Measurements from ENCODE around the gene MCRIP2. TPM values are rescaled to one million over a fixed set of nuclear protein-coding genes. Genes with fewer than 3 reads are reported as not detected.

The MCRIP2 gene
- total RNA-seq, 1 donor from 2014 or later = 181 TPM

DNA sequence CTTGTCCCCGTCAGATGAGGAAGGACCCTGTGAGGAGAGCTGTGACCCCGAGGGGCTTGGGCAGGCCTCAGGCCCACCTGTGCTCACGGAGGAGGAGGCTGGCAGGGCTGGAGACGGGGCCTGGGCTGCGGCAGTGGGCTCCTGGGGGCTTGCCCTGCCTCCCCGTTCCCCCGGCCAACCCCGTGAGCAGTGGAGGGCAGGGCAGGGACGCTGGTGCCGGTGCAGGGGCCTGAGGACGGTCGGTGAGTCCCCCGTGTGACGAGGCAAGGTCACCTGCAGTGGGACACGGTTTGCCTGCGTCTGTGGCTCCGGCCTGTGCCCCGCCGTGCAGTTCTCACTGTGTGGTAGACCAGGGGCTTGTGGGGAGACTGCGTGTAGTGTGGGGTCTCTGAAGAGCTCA lies 18.0 kb downstream of the MCRIP2 start:
- intact Hi-C loops (cut with micrococcal nuclease) = no loop called here
- no peaks in the 10 kb centered on the region for H3K27me3 ChIP-seq (ENCODE audit: low read depth)
- DNase-seq = no peak
- H3K27ac ChIP-seq (replicated peaks) = no peak overlapping the region
- H3K9me3 ChIP-seq (replicated peaks) = no peaks in the 10 kb centered on the region
- H3K4me1 ChIP-seq = peaks cover 16% of the 10 kb centered on the region
- TF ChIP-seq, protein P1, sequence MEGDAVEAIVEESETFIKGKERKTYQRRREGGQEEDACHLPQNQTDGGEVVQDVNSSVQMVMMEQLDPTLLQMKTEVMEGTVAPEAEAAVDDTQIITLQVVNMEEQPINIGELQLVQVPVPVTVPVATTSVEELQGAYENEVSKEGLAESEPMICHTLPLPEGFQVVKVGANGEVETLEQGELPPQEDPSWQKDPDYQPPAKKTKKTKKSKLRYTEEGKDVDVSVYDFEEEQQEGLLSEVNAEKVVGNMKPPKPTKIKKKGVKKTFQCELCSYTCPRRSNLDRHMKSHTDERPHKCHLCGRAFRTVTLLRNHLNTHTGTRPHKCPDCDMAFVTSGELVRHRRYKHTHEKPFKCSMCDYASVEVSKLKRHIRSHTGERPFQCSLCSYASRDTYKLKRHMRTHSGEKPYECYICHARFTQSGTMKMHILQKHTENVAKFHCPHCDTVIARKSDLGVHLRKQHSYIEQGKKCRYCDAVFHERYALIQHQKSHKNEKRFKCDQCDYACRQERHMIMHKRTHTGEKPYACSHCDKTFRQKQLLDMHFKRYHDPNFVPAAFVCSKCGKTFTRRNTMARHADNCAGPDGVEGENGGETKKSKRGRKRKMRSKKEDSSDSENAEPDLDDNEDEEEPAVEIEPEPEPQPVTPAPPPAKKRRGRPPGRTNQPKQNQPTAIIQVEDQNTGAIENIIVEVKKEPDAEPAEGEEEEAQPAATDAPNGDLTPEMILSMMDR (IDR thresholded peaks at IDR 0.05; ENCODE audit: borderline replicate concordance) = no peak
- no peak overlapping the region for H3K4me3 ChIP-seq
- H3K36me3 ChIP-seq = no peaks in the 10 kb centered on the region

DNA sequence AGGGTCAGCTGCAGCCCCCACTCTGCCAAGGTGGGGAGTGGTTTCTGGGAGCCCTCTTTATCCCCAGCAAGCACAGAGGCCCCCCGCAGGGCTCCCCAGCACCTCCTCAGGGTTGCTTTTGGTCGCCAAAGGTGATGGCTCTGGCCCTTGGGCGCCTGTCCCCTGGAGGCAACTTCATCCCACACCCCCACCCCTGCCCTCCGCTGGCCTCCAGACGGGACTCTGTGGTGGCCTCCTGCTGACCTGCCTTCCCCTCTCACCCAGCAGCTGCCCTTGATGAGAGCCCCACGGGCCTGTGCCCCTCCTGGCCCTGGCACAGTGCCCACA lies 18.5 kb downstream of the MCRIP2 start:
- intact Hi-C loops (cut with micrococcal nuclease) = no loop called here

DNA sequence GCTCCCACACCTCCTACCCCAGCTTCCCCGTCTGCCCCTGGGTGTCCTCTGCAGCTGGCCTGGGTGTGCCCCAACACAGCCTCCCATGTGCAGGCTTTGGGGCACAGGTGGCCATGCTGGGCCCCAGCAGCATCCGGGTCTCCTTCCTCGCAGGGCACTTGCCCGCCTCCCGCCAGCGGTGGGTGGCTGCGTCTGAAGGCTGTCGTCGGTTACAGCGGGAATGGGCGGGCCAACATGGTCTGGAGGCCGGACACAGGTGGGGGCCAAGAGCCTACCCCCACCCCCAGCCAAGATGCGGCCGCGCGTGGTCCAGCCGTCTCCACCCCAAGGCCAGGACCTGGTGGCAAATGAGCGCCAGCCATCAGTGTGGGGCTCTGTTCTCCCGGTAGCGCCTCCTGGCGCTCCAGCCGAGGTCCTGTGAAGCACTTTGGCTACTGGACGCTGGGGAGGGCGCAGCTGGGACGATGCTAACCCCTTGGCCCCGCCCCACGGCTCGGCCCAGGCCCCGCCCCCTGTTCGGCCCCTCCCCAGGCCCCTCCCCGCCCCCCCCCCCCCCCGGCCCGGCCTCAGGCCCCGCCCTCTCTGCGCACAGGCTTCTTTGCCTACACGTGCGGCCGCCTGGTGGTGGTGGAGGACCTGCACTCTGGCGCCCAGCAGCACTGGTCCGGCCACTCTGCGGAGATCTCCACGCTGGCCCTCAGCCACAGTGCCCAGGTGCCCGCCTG lies 19.0 kb downstream of the MCRIP2 start:
- Histone ChIP-seq H3K4me3 (peak overlapping the region; percentile 52), H3K9me3 (replicated peaks) (no peaks in the 10 kb centered on the region), H3K36me3 (no peaks in the 10 kb centered on the region), H3K27me3 (ENCODE audit: low read depth) (no peaks in the 10 kb centered on the region), H3K4me1 (peaks cover 16% of the 10 kb centered on the region), H3K27ac (replicated peaks) (peak overlapping the region; percentile 77)
- intact Hi-C loops (cut with micrococcal nuclease) = no loop called here
- TF ChIP-seq, protein P1 (IDR thresholded peaks at IDR 0.05; ENCODE audit: borderline replicate concordance) = peak; percentile 76
- DNase-seq = peak; percentile 90

More for the DNA sequence above, 18.5 kb downstream of the MCRIP2 start:
- H3K27ac ChIP-seq (replicated peaks) = peak overlapping the region; percentile 69
- H3K4me1 ChIP-seq = peaks cover 16% of the 10 kb centered on the region
- H3K36me3 ChIP-seq = no peaks in the 10 kb centered on the region
- H3K4me3 ChIP-seq = peak overlapping the region; percentile 52
- TF ChIP-seq, protein P1 (IDR thresholded peaks at IDR 0.05; ENCODE audit: borderline replicate concordance) = no peak
- DNase-seq = no peak
- no peaks in the 10 kb centered on the region for H3K9me3 ChIP-seq (replicated peaks)
- H3K27me3 ChIP-seq (ENCODE audit: low read depth) = no peaks in the 10 kb centered on the region

DNA sequence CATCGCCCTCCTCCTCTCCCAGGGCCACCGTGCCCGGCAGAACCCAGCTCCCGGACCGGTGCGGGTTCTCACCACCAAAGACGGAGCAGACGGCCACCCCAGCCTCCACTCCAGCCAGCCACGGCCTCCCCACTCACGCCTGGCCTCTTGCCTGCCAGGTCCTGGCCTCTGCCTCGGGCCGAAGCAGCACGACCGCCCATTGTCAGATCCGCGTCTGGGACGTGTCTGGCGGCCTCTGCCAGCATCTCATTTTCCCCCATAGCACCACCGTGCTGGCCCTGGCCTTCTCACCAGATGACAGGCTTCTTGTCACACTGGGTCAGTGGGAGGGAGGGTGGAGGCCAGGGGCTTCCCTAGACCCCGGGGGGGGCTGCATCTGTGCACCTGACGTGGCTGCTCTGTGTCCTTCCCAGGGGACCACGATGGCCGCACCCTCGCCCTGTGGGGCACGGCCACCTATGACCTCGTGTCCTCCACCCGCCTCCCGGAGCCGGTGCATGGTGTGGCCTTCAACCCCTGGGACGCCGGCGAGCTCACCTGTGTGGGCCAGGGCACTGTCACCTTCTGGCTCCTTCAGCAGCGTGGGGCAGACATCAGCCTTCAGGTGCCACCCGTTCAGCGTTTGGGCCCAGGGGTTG lies 19.7 kb downstream of the MCRIP2 start:
- no peaks in the 10 kb centered on the region for H3K9me3 ChIP-seq (replicated peaks)
- no peaks in the 10 kb centered on the region for H3K27me3 ChIP-seq (ENCODE audit: low read depth)
- H3K4me1 ChIP-seq = peaks cover 16% of the 10 kb centered on the region
- no peak for DNase-seq
- peak overlapping the region; percentile 77 for H3K27ac ChIP-seq (replicated peaks)
- H3K4me3 ChIP-seq = peak overlapping the region; percentile 52
- TF ChIP-seq, protein P1 (IDR thresholded peaks at IDR 0.05; ENCODE audit: borderline replicate concordance) = no peak
- no peaks in the 10 kb centered on the region for H3K36me3 ChIP-seq
- intact Hi-C loops (cut with micrococcal nuclease) = no loop called here

DNA sequence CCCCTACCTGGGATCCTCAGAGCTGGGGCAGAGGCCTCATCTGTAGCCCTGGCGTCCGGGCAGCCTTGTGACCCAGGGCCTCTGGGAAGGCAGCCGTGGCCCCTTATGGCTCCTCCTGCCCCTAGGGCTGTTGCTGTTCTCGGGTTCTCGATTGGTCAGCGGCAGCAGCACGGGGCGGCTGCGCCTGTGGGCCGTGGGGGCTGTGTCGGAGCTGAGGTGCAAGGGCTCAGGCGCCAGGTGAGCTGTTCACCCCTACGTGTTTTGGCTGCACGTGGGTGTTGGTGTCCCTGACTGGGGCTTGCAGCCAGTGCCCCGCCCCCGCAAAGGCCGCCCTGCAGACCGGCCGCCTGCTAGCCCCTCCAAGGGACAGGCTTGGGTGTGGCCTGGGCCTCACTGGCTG lies 20.5 kb downstream of the MCRIP2 start:
- no peak for DNase-seq
- Histone ChIP-seq H3K4me3 (no peak overlapping the region), H3K27me3 (ENCODE audit: low read depth) (no peaks in the 10 kb centered on the region), H3K36me3 (no peaks in the 10 kb centered on the region), H3K9me3 (replicated peaks) (no peaks in the 10 kb centered on the region), H3K4me1 (peaks cover 18% of the 10 kb centered on the region), H3K27ac (replicated peaks) (no peak overlapping the region)
- intact Hi-C loops (cut with micrococcal nuclease) = no loop called here
- TF ChIP-seq, protein P1 (IDR thresholded peaks at IDR 0.05; ENCODE audit: borderline replicate concordance) = no peak

All from left ventricle myocardium inferior (tissue), 1 donor.